ENCODE data around the gene ATOX1.
"Not testable (repeated sequence)": the region's sequence is repeated elsewhere in the genome, so short reads cannot be mapped to it uniquely, and the experiment has no call there.

Gene ATOX1

GRCh38 chr5:151758430-151759241 lies at the start of gene ATOX1:
Gene ATOX1, minus strand, starts transcription at chr5:151758631. Its CDS starts 80 bp downstream, at chr5:151758551.
- peak; percentile 87 for DNase-seq

GRCh38 chr5:151805414-151806223 lies 47.2 kb upstream of the ATOX1 start:
- peak; percentile 51 for DNase-seq

GRCh38 chr5:151800532-151800931 lies 42.1 kb upstream of the ATOX1 start:
- DNase-seq = no peak

GRCh38 chr5:151799407-151799806 lies 41.0 kb upstream of the ATOX1 start:
- peak; percentile 41 for DNase-seq

GRCh38 chr5:151798674-151799073 lies 40.2 kb upstream of the ATOX1 start:
- no peak for DNase-seq

GRCh38 chr5:151795426-151795825 lies 37.0 kb upstream of the ATOX1 start:
- DNase-seq = no peak

- no peak for DNase-seq
Measured at GRCh38 chr5:151793358-151793757, 34.9 kb upstream of the ATOX1 start.

GRCh38 chr5:151787817-151788216 lies 29.4 kb upstream of the ATOX1 start:
- DNase-seq = no peak

- DNase-seq = no peak
Measured at GRCh38 chr5:151786468-151786867, 28.0 kb upstream of the ATOX1 start.

- no peak for DNase-seq
Measured at GRCh38 chr5:151784141-151784540, 25.7 kb upstream of the ATOX1 start.

GRCh38 chr5:151783664-151784063 lies 25.2 kb upstream of the ATOX1 start:
- DNase-seq = not testable (repeated sequence)

GRCh38 chr5:151781201-151781600 lies 22.8 kb upstream of the ATOX1 start:
- DNase-seq = no peak

GRCh38 chr5:151780348-151780747 lies 21.9 kb upstream of the ATOX1 start:
- DNase-seq = no peak

- DNase-seq = no peak
Measured at GRCh38 chr5:151779531-151780125, 21.2 kb upstream of the ATOX1 start.

- DNase-seq = no peak
Measured at GRCh38 chr5:151775025-151775606, 16.7 kb upstream of the ATOX1 start.

GRCh38 chr5:151773951-151774350 lies 15.5 kb upstream of the ATOX1 start:
- no peak for DNase-seq

- peak; percentile 43 for DNase-seq
Measured at GRCh38 chr5:151772846-151773561, 14.6 kb upstream of the ATOX1 start.

- peak; percentile 41 for DNase-seq
Measured at GRCh38 chr5:151772029-151772845, 13.8 kb upstream of the ATOX1 start.

- DNase-seq = peak; percentile 100
Measured at GRCh38 chr5:151771259-151772028, 13.0 kb upstream of the ATOX1 start, which contains the start of gene G3BP1. Gene G3BP1, plus strand, starts transcription at chr5:151771954. Its CDS starts 14,667 bp downstream, at chr5:151786621.
